Hepatocyte (in vitro differentiated cells): ENCODE results near the gene HHAT.

ENCODE experiments used
- CTCF ChIP-seq: fragments of 200-600 bp; sonication (generic); IDR thresholded peaks from 2 replicates; pipeline ENCODE4 v1.5.1; 2016; ENCODE audit warnings: antibody characterized with exemption, mild to moderate bottlenecking; ENCODE audit not compliant: poor library complexity
- EZH2phosphoT487 ChIP-seq: fragments of 200-600 bp; sonication (generic); IDR thresholded peaks from one replicate; pipeline ENCODE4 v1.6.1; 2018; ENCODE audit warnings: antibody characterized with exemption, mild to moderate bottlenecking, low read depth, moderate library complexity; ENCODE audit not compliant: unreplicated experiment, severe bottlenecking

- TF ChIP-seq EZH2phosphoT487 (no peak), CTCF (no peak)
Observed at GRCh38 chr1:210616356-210616755, 287.7 kb downstream of the HHAT start.
